M059J (cell line): ENCODE data around the gene FAM107B. TPM values are rescaled to one million over a fixed set of nuclear protein-coding genes. Genes with fewer than 3 reads are reported as not detected.
A peak's percentile ranks its signal among the peaks of the same experiment; 100 is the strongest.

Experiments used
- DNase-seq: peaks from one replicate; pipeline ENCODE4 v3.0.0-alpha.2; 2012; ENCODE audit warnings: low read depth
- total RNA-seq: library from RNA; depleted of rRNA; stranded (reverse); fragments of >200 nt; shearing (Covaris generic); gene quantifications from 2 replicates; pipeline ENCODE4 v1.2.3, GENCODE V29; 2014

Gene FAM107B
- total RNA-seq, 1 experiment from 2014 or later, result 18.4 TPM

DNA sequence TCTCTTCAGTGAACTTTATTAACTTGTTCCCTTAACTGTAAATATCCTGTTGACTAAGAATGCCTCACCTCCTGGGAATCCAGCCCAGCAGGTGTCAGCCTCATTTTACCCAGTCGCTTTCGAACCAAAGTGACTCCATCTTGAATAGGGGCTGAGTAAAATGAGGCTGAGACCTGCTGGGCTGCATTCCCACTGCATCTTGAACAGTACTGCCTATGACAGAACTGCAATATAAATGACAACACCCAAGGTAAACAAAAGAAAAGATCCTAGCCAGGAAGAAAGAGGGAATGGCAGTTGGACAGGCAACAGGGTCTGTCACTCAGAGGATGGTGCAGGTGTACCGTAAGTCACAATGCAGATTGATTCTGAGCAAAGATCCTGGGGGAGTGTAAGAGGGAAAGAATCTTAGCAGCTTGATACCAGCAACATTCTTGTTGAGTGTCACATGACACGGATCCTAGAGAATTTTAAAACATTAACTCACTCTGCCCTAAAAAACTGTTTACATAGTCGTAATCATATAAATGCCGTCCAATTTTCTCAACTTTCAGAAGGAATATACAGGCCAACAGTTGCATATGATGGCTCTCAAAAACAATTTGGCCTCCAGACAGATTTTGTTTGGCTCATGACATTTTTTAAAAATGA lies 4.4 kb upstream of the FAM107B start:
- DNase-seq, result peak; percentile 74

DNA sequence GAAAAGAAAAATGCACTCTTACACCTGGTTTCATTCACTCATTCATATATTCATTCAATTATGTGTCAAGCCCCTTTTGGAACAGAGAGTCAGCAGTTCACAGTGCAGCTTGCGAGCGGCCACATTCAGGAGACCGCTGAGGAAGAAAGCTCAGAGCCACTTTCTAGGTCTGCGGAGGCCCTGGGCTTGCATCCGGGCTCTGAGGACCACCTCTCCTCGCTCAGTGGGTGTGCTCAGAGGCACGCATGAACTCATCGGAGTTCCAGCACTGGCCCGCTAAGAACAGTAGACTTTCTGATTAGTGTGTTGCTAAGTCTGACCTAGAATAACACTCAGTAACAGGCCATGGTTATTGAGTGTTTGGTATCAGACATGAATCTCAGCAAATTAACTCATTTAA lies 1.8 kb upstream of the FAM107B start:
- DNase-seq, result no peak

DNA sequence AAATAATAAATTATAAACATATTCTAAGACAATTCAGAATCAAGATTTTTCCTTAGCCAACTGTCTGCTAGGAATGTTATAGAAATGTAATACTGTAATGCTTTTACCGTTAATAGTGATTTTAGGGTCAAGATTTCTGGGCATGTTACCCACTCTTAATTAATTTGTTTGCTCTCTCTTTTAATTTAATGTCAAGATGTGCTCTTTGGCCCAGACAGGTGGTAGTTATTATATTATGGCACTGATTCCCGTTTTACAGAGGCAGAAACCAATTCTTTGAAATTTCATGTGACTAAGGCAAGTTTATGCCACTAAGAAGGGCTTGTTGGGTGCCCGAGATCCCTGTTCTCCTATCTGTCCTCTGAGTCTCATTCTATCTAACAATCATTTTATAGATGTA lies 959 bp upstream of the FAM107B start:
- no peak for DNase-seq

DNA sequence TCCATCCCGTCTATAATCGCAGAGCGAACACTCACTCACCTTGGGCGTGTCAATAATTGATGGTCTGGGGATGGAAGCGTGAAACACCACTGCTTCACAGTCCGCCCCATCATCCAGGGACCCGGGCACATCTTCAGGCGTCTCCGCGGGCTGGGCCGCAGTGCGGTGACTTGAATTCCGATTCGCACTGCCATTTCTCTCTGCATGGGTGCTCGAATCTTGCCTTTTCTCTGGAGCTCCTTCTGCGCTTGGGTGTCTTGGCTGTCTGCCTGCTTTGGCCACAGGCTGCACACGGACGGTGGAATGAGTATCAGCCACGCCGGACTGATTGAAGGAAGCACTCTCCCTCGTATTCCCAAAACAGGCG lies 500 bp downstream of the FAM107B start:
- no peak for DNase-seq

DNA sequence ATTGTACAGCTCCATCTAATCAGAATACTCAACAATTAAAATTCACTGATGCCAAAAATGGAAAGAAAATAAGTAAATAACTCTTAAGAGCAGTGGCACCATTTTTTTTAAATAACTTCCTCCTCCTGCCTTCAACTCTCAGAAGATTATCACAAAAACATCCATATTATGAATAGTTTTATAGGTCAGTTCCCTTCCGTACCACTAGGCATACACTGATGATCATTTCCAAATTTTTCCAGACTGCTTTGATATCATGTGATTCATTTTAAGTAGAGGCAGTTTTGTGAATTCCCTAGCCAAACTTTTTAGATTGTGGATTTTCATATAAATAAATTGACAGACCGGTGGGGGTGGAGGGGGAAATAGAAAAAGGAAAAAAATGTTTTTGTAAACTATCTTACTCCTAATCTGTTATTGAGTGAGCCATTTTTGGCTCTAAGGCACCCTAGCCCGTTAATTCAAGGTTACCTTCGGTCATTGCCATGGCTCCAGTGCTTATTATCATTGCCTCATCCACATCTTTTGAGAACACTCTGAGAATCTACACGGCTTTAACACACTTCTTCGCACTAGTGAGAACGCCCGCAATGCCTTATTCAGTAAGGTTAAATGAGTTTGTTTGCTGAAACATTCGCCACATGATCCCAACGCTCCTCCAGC lies 1.0 kb downstream of the FAM107B start:
- no peak for DNase-seq

DNA sequence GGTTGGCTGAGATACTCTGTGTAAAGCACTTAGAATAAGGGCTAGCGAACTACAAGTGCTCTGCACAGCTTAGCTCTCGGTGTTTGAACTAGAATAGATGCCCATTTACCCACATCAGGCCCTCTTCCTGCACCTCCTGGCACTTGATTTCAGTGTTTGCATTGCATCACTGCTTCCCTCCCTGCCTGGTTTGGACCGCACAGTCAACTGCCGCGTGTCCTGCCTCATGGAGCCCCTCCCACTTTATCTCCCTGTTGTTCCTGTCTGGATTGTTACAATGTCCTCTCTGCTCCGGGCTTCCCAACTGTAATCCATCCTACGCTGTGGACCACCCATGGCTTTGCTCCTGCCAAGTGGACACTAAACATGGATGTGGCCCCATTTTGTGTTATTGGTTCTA lies 2.3 kb downstream of the FAM107B start:
- no peak for DNase-seq

DNA sequence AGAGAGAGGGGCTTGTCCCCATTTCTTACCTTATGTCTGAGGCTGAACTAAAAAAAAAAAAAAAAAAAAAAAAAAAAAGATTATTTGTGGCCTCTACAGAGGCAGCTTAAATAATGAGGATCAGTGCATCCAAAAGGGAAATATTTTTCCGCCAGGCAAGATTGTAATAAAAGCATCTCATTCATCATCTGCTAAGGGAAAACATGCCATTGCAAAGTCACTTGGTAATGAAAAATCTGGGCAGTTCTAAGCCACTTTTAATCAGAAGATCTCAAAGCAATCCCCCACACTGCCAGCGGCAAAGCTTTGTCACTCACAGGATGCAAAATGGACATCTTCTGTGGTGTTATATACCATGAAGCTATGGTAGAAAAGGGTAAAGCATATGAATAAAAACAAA lies 3.8 kb downstream of the FAM107B start:
- DNase-seq, result no peak

DNA sequence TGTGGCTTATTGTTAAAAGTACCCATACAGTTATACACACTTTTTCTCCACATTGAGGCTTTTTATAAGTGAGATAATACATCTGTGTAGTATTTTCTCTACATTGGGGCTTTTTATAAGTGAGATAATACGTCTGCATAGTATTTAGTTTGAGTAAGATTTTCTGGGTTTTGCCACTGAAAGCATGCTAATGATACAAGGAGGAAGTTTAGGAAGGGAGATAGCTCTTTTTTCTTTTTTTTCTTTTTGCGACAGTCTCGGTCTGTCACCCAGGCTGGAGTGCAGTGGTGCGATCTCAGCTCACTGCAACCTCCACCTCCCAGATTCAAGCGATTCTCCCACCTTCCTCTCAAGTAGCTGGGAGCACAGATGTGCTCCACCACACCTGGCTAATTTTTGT lies 13.3 kb downstream of the FAM107B start:
- no peak for DNase-seq

DNA sequence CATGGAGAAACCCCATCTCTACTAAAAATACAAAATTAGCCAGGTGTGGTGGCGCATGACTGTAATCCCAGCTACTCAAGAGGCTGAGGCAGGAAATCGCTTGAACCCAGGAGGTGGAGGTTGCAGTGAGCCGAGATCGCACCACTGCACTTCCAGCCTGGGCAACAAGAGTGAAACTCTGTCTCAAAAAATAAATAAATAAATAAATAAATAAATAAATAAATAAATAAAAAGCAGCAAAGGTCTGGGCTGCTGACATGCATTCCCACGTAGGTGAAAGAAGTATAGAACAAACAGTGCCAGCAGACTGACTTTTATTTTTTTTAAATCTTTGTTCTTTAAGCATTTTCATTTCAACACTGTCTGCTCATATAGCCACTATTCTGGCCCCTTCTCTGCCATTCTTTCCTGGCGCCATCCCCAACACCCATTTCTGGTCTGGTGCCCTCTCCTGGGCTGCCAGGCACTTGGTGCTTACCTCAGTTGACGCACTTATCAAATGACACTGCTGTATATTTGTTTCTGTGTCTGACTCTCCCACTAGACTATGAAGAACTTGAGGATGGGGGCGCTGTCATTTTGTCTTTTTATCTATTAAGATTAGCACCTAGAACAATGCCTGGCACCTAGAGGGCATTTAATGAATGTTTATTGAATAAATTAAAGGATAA lies 15.6 kb downstream of the FAM107B start:
- no peak for DNase-seq

DNA sequence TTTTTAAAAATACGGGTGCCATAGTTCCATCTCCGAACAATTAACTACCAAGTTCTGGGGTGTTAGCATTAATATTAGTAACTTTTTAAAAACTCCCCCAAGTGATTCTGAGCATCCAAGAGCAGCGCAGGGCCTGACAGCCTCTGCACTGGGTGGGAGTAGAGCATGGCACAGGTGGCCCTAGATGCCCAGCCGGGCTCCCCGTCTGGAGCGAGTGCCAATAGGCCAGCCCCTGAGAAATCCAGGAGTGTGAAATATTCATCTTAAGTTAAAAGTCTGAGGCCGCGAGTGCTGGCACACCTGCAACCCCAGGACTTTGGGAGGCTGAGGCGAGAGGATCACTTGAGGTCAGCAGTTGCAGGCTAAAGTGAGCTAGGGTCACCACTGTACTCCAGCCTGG lies 16.2 kb downstream of the FAM107B start:
- no peak for DNase-seq

DNA sequence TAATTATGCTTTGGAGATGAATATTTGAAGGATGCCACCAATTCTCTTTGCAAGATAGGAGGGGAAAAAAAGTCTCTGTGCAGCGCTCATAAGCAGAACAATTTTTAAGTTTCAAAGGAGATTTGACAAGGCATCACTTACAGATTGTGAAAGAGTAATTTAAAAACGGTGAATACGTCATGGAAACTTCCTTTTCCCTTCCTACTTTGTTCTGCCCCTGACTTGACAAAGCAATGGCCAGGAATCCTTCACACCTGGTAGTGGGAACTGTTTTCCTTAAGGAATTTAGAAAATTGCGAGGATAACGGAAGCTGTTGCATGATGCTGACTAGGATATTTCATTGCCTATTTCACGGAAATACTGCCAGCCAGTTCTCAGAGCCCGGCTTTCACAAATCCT lies 16.7 kb downstream of the FAM107B start:
- DNase-seq, result no peak

DNA sequence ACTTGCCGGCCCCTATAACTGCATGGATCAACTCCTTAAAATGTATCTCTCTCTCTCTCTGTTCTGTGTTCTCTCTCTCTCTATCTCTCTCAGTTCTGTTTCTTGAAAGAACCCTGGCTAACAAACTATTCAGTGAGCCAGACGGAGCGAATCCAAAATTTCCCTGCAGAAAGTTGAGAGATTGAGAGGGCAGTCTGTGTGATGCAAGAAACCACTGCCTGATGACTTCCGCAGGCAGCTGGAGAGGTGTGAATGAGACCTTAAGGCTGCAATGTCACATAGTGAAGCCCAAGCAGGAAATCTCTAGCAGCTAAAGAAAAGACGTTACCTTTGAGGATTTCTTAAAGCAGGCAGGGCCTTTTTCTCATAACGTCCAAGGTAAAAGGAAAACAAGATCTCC lies 17.3 kb downstream of the FAM107B start:
- no peak for DNase-seq

DNA sequence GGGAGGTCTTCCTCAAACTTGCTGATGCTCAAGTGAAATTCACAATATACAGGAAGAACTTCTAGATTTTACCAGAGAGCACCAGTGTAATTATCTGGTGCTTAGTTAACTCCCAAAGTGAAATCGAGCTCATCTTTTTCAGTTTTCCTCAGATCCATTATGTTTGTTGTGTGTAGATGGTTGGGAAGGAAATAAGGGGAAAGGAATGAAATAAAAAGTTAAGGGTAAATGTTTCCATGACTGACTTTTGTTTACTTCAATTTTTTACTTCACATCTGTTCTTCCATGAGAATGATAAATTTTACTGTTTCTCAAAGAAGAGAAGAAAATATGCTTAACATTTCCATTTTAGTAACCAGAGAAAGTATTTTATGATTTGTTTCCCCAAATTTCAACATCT lies 21.3 kb downstream of the FAM107B start:
- DNase-seq, result no peak

DNA sequence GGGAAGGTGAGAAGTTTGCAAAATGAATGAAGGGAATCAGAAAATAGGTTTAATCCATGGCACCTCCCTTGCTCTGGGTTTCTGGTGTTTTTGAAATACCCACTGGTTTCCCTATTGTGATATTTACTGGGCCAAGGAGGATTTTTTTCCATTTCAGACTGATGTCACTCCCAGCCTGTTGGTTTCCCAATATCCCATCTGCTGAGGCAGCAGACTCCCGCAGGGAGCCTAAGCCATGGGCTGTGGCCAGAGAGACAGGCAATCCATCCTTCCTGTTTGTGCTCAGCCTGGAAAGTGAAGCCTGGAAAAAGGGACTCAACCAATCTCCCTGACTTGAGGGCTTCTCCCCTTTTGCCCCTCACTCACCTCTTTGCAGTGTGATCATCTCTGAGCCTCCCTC lies 22.8 kb downstream of the FAM107B start:
- no peak for DNase-seq

DNA sequence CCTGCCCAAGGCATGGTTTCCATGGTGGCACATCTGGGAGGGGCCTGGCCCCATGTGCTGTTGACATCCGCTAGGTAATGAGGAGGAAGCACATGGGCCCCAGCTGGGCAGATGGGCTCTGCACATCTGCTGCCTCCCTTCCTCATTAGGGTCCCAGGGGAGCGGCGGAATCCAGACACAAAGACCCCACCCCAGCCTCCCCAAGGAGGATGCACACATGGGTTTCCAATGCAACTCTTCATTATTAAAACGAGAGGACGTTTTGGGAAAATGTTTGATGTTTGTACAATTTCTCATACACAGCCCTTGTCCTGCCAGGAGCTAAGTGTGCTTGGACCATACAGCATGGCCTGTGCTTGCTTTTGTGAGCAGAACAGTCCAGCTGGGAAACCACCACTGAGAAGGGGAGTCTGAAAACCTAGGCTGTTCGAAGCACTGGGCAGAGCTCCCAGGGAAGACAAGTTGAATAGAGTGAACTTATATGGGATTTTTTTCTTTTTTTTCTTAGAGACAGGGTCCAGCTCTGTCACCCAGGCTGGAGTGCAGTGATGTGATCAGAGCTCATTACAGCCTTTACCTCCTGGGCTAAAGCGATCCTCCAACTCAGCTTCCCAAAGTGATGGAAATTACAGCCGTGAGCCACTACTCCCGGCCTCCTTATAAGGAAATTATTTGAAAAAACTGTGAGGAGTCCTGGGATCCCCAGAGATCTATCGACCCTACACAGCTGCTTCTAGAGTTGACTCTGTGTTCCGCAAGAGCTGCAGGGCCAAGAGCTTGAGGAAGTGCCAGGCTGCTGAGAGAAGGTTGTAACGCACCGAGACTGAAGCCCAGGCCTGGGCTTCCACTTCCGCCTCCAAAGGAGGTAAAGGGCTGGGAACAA lies 23.4 kb downstream of the FAM107B start:
- no peak for DNase-seq

DNA sequence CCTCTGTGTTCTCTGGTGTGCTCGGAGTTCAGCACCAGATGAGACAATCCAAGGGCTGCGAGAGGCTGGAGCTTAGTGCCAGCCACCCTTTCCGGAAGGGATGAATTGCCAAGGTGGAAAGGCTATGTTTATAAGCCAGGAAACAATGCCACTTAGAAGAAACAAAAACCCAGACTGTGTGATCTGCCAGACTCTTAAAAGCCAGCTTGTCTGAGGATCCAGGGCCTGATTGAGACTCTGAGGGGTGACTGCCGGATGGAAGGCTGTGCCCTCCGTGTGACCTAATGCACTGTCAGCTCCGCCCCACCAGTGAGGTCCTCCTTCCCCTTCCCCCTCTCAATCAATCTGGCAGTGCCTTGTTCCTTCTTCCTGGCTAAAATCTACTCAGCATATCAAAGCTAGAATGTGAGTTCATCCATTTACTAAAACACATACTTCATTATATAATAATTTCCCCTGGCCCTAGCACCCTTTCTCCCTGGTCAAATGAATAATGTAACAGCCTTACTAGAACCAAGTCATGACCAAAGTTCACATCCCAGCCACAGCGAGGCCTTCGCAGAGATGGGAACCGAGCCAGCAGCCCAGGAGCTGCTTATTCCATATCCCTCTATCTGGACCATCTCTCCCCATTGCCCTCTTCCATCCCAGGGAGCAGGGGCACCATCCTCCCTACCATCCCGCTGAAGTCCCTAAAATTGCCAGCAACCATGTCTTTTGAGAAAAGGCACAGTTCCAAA lies 25.5 kb downstream of the FAM107B start:
- peak; percentile 3 for DNase-seq

DNA sequence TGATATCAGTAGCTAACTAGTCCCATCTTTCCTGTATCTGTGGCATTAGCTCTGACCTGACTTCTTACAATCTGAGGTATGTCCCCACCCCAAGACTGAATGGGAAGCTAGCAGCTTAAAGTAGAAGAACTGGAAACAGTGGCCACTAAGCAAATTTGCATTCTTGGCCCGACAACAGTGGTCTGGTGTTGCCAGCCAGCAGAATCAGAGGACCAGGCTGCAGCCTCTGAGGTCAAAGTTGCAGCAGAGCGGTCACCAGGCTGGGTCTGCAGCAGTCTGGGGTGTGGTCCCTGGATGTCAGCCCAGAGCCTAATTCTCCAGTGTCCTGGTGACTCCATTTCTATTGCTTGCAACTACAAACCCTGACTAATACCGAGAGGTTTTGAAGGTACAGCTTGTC lies 26.3 kb downstream of the FAM107B start:
- peak; percentile 6 for DNase-seq

DNA sequence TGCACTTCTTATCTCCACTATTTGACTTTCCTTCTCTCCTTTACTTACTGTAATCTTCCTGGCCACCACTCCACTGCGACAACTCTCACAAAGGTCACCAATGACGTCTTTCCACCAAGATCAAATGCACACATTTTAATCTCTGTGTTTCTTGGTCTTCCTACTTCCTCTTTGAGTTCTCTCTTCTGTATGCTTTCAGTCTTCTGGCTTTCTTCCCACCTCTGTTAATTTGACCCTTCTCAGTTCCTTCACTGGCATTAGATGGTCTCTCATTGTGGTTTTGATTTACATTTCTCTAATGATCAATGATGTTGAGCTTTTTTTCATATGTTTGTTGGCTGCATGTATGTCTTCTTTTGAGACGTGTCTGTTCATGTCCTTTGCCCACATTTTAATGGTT lies 31.9 kb downstream of the FAM107B start:
- no peak for DNase-seq

DNA sequence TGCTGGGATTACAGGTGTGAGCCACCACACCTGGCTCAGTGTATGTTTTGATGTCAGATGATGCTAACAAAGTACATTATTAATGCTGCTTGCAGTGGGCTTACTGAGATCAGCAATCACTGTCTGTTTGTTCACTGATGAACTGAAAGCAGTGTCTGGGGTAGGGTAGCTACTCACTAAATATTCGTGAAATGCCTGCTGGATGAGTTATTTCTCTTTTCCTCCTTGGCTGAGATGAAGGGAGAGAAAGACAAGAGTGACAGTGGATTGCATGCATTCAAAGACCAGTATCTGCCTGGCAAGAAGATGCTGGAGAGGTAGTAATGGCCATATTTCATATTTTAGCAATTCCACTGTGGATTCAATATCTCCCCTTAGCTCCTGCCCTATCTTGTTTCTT lies 32.3 kb downstream of the FAM107B start:
- DNase-seq, result no peak

DNA sequence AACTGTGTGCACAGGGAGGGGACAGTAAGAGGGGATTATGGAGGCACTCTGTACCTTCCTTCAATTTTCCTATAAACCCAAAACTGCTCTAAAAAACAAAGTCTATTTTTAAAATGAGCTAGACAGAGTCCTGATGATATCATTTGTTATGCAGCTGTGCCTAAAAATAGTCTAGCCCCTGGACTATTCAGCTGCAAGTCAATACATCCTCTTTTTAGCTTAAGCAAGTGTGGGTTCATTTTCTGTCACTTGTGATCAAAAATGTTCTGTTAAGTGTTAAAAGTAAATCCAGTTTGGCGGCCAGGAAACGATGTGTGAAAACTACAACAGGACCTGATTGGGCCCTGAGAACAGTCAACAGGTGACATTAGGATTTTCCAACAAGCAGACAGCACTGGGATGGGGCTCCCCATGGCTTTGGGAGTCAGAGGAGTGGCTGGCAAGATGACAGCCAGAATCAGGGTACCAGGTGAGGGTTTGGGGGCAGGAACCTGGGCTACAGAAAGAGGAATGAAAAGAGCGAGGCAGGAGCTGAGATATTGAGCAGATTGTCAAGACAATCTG lies 33.9 kb downstream of the FAM107B start:
- DNase-seq, result no peak

DNA sequence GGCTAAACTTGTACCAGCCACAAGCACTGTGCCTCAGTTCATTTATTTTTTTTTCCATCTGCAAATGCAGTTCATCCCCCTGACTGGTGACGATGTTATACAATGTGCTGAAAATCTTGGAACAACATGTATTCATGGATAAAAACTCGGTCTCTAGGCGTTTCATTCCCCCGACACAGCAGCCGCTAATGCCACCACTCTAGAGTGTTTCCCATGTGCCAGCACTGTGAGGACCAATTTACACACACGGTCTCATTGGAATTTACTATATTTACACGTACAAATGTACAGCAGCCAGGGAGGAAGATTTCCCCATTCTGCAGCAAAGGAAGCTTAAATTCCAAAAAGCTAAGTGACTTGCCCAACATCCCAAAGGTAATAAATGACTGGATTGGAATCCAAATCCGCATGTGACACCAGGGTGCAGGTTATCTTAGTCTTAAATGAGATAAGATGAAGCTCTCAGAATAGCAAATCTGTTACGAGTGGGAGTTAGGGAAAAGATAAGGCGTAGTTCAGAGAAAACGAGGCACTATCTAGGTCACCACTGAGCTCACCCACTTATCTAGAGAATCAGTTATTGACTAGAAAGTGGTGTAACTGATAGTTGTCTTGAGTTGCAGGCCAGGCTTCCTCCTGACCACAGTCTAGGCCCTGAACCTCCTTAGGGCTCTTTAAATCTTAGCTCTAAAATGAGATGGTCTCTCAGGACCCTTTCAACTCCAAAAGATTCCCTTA lies 36.7 kb downstream of the FAM107B start:
- no peak for DNase-seq
